Endothelial cell of umbilical vein (primary cell): Measurements from ENCODE around the gene SORCS3. TPM values are rescaled to one million over a fixed set of nuclear protein-coding genes. Genes with fewer than 3 reads are reported as not detected.

ENCODE experiments used
- BruUV-seq: library from RNA; stranded (reverse); fragments of 400-500 nt; replicated peaks from 2 replicates; lab custom pipeline; 2021; lab: Mats Ljungman, UMichigan
- CTCF ChIA-PET: fragments of 300-600, 350-600 bp; sonication (Branson Sonifier 250); formaldehyde crosslinking; loops from one replicate; lab custom pipeline; 2021; ENCODE audit warnings: antibody characterized with exemption, inconsistent platforms; lab: Charles Lee
- POLR2A ChIA-PET: fragments of 300-600, 350-600 bp; sonication (Branson Sonifier 250); formaldehyde crosslinking; loops from one replicate; lab custom pipeline; 2021; ENCODE audit warnings: antibody characterized with exemption, inconsistent platforms; lab: Charles Lee
- DNase-seq: peaks from one replicate; pipeline ENCODE4 v3.0.0-alpha.2; 2011; ENCODE audit warnings: low read depth, low spot score
- FAIRE-seq: peaks from 2 replicates; lab custom pipeline; 2011; peaks lifted over from hg19 to GRCh38; lab: Jason Lieb, UNC
- H2AFZ ChIP-seq: 2 replicates; pipeline ENCODE4 v1.6.0; 2012; ENCODE audit warnings: low read depth, low read length, control low read depth, inconsistent platforms
- H3K27ac ChIP-seq: 2 replicates; pipeline ENCODE4 v1.5.1; 2011; ENCODE audit warnings: low read depth, mild to moderate bottlenecking, control low read depth, low read length, moderate library complexity; ENCODE audit not compliant: insufficient read depth
- H3K27me3 ChIP-seq, 2 experiments: 2 replicates each; pipeline versions ENCODE4 v1.6.0 to v1.6.1; 2011; ENCODE audit warnings: low read length in 2 of 2, mixed read lengths in 1 of 2; ENCODE audit not compliant: control insufficient read depth in 2 of 2, insufficient read depth in 2 of 2
- H3K36me3 ChIP-seq, 2 experiments: 2 replicates in 1 of 2; 3 replicates in 1 of 2; pipeline ENCODE4 v1.5.1; 2011; ENCODE audit warnings: low read length in 2 of 2, mild to moderate bottlenecking in 1 of 2, moderate library complexity in 1 of 2; ENCODE audit not compliant: control insufficient read depth in 2 of 2, insufficient read depth in 2 of 2; ENCODE audit errors: extremely low read depth in 1 of 2
- H3K4me1 ChIP-seq: 3 replicates; pipeline ENCODE4 v1.5.1; 2011; ENCODE audit warnings: mild to moderate bottlenecking, low read length; ENCODE audit not compliant: control insufficient read depth, insufficient read depth; ENCODE audit errors: extremely low read depth
- H3K4me2 ChIP-seq: 2 replicates; pipeline ENCODE4 v1.6.1; 2011; ENCODE audit warnings: low read length, control low read depth, mixed read lengths; ENCODE audit not compliant: insufficient read depth
- H3K4me3 ChIP-seq, 3 experiments: fragments of 200-600 bp in 1 of 3; sonication (generic), shearing (Covaris generic) in 1 of 3; replicated peaks in 1 of 3; 2 replicates each; pipeline ENCODE4 v1.5.1; 2011 to 2016; ENCODE audit warnings: control low read depth in 3 of 3, low read length in 3 of 3, mild to moderate bottlenecking in 2 of 3, inconsistent platforms in 1 of 3, low read depth in 1 of 3, moderate library complexity in 1 of 3; ENCODE audit not compliant: insufficient read depth in 1 of 3
- H3K79me2 ChIP-seq: 2 replicates; pipeline ENCODE4 v1.6.0; 2012; ENCODE audit warnings: low read length, inconsistent platforms; ENCODE audit not compliant: control insufficient read depth, insufficient read depth
- H3K9ac ChIP-seq: replicated peaks from 2 replicates; pipeline ENCODE3; 2011; ENCODE audit warnings: low read length, control low read depth; ENCODE audit not compliant: insufficient read depth; ENCODE audit errors: extremely low read depth
- H3K9me1 ChIP-seq: replicated peaks from 3 replicates; pipeline ENCODE4 v1.6.0; 2011; ENCODE audit warnings: mild to moderate bottlenecking, low read length; ENCODE audit not compliant: control insufficient read depth, insufficient read depth; ENCODE audit errors: extremely low read depth
- H3K9me3 ChIP-seq: replicated peaks from 2 replicates; pipeline ENCODE4 v1.5.1; 2012; ENCODE audit warnings: low read length, inconsistent platforms; ENCODE audit not compliant: control insufficient read depth, insufficient read depth
- H4K20me1 ChIP-seq: replicated peaks from 2 replicates; pipeline ENCODE3; 2011; ENCODE audit warnings: mild to moderate bottlenecking, low read length; ENCODE audit not compliant: control insufficient read depth, insufficient read depth; ENCODE audit errors: extremely low read depth
- EZH2 ChIP-seq: IDR thresholded peaks from 2 replicates; pipeline ENCODE4 v1.6.1; 2012; ENCODE audit warnings: borderline replicate concordance, low read depth, mild to moderate bottlenecking, moderate library complexity, low read length, inconsistent platforms; ENCODE audit not compliant: severe bottlenecking
- FOS ChIP-seq: IDR thresholded peaks from 2 replicates; pipeline ENCODE4 v1.6.1; 2011; ENCODE audit warnings: mild to moderate bottlenecking, low read length, moderate library complexity, borderline replicate concordance; ENCODE audit not compliant: insufficient read depth
- GATA2 ChIP-seq: IDR thresholded peaks from 2 replicates; pipeline ENCODE4 v1.7.0; 2011; ENCODE audit warnings: low read depth, mild to moderate bottlenecking, moderate library complexity, mixed read lengths, low read length; ENCODE audit not compliant: insufficient read length, insufficient read depth
- JUN ChIP-seq: IDR thresholded peaks from 2 replicates; pipeline ENCODE4 v1.6.1; 2011; ENCODE audit warnings: borderline replicate concordance, low read depth; ENCODE audit not compliant: insufficient read length, insufficient read depth
- MAX ChIP-seq: IDR thresholded peaks from 2 replicates; pipeline ENCODE4 v1.6.1; 2011; ENCODE audit not compliant: insufficient read depth, insufficient read length
- MYC ChIP-seq: IDR thresholded peaks from one replicate; pipeline ENCODE4 v1.6.1; 2011; ENCODE audit warnings: mild to moderate bottlenecking, low read depth, low read length
- POLR2A ChIP-seq: IDR thresholded peaks from 2 replicates; pipeline ENCODE4 v1.6.1; 2012; ENCODE audit warnings: low read depth, mild to moderate bottlenecking, control low read depth, low read length
- POLR2AphosphoS5 ChIP-seq: IDR thresholded peaks from 2 replicates; pipeline ENCODE4 v1.6.1; 2012; ENCODE audit warnings: low read depth, mild to moderate bottlenecking, control low read depth, low read length, moderate library complexity; ENCODE audit not compliant: insufficient read depth
- dilution Hi-C: fragments of 300-500 bp; cut with MboI; formaldehyde crosslinking; loops from one replicate; pipeline ENCODE4 v1.15.0; 2019; ENCODE audit warnings: low sequenced_read_pairs; ENCODE audit not compliant: extremely low pct_ligation_motif_present
- intact Hi-C: fragments of 100-400 bp; cut with micrococcal nuclease; formaldehyde crosslinking; loops from one replicate; pipeline ENCODE4 v1.10.0; 2022
- polyA plus RNA-seq, 4 experiments: library from polyadenylated mRNA; depleted of rRNA in 3 of 4; stranded (reverse) in 3 of 4; unstranded in 1 of 4; fragments of >200 nt; gene quantifications; 2 replicates each; pipeline versions ENCODE4 v1.2.1 to v1.2.3, GENCODE V29; 2011 to 2012; ENCODE audit warnings: missing spikeins in 1 of 4
- total RNA-seq: library from RNA; stranded (reverse); gene quantifications from 2 replicates; pipeline ENCODE4 v1.2.3, GENCODE V29; 2021
- TF ChIP-seq, protein P1 (sequence below), 2 donors: IDR thresholded peaks; 1 replicate in 1 of 2; 2 replicates in 1 of 2; pipeline ENCODE4 v1.5.1; 2011; ENCODE audit warnings: low read length in 2 of 2, mild to moderate bottlenecking in 2 of 2, moderate library complexity in 2 of 2, control low read depth in 1 of 2, inconsistent platforms in 1 of 2, low read depth in 1 of 2; ENCODE audit not compliant: insufficient read depth in 1 of 2; ENCODE audit errors: extremely low read depth in 1 of 2

SORCS3 gene
- total and polyA plus RNA-seq, 2 donors (not counting 3 experiments of a cell fraction or from before 2014, with no cell fraction given): not detected

- Histone ChIP-seq H3K9me3 (peaks cover 4% of the 10 kb centered on the region), H3K9ac (no peak overlapping the region), H2AFZ (no peak overlapping the region), H3K4me2 (no peak overlapping the region), H3K4me3 (no peak overlapping the region), H4K20me1 (no peaks in the 10 kb centered on the region), H3K9me1 (no peaks in the 10 kb centered on the region), H3K79me2 (no peaks in the 10 kb centered on the region), H3K4me1 (no peaks in the 10 kb centered on the region), H3K27me3 (no peaks in the 10 kb centered on the region), H3K36me3 (no peaks in the 10 kb centered on the region), H3K27ac (no peak overlapping the region)
- intact Hi-C loops (no loop called here), dilution Hi-C loops (no loop called here)
- TF ChIP-seq FOS: no peak
- no peak for TF ChIP-seq POLR2A
- no peak for TF ChIP-seq EZH2
- TF ChIP-seq, protein P1, sequence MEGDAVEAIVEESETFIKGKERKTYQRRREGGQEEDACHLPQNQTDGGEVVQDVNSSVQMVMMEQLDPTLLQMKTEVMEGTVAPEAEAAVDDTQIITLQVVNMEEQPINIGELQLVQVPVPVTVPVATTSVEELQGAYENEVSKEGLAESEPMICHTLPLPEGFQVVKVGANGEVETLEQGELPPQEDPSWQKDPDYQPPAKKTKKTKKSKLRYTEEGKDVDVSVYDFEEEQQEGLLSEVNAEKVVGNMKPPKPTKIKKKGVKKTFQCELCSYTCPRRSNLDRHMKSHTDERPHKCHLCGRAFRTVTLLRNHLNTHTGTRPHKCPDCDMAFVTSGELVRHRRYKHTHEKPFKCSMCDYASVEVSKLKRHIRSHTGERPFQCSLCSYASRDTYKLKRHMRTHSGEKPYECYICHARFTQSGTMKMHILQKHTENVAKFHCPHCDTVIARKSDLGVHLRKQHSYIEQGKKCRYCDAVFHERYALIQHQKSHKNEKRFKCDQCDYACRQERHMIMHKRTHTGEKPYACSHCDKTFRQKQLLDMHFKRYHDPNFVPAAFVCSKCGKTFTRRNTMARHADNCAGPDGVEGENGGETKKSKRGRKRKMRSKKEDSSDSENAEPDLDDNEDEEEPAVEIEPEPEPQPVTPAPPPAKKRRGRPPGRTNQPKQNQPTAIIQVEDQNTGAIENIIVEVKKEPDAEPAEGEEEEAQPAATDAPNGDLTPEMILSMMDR (IDR thresholded peaks at IDR 0.05; ENCODE audit: extremely low read depth in 1 of 2, insufficient read depth in 1 of 2, low read depth in 1 of 2, low read length in 2 of 2): no peak
- no peak for TF ChIP-seq POLR2AphosphoS5
- no peak for TF ChIP-seq MAX
- no peak for TF ChIP-seq MYC
- no peak for TF ChIP-seq JUN
- no peak for TF ChIP-seq GATA2
- ChIA-PET POLR2A (no interaction called here), CTCF (no interaction called here)
- DNase-seq: no peak
- no TSS peak for BruUV-seq
- FAIRE-seq: no peak
Measured at GRCh38 chr10:104735757-104736391, 94.8 kb downstream of the SORCS3 start.
